ENCODE data around the gene EML5.

The EML5 gene

DNA sequence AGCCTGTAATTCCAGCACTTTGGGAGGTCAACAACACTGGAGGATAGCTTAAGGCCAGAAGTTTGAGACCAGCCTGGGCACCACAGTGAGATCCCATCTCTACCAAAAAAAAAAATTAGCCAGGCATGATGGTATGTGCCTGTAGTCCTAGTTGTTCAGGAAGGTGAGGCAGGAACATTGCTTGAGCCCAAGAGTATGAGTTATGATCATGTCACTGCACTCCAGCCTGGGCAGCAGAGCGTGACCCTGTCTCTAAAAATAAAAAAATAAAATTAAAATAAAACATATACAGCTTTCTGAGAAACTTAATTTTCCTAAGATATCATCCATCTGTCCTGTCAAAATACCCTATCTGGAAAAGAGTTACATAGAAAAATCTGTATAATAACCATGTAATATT lies 38.9 kb downstream of the EML5 start:
- no peak for DNase-seq (ENCODE audit: low read depth, low spot score)
- TF ChIP-seq ZNF274 (IDR thresholded peaks at IDR 0.05; ENCODE audit: low read depth, low read length) (no peak), YY1 (IDR thresholded peaks at IDR 0.05; ENCODE audit: insufficient read depth, insufficient read length) (no peak), SUZ12 (IDR thresholded peaks at IDR 0.05; ENCODE audit: extremely low read depth, insufficient read depth, insufficient read length) (no peak)
- Histone ChIP-seq H3K4me1 (ENCODE audit: insufficient read depth, insufficient read length) (no peaks in the 10 kb centered on the region), H3K27me3 (ENCODE audit: insufficient read depth, insufficient read length) (no peaks in the 10 kb centered on the region), H3K4me3 (ENCODE audit: insufficient read length, low read depth) (no peak overlapping the region), H3K9me3 (ENCODE audit: insufficient read depth, low read length) (no peaks in the 10 kb centered on the region), H3K36me3 (ENCODE audit: insufficient read depth, insufficient read length, low read length) (no peaks in the 10 kb centered on the region), H3K9ac (ENCODE audit: insufficient read length, low read depth) (no peak overlapping the region)

- no peaks in the 10 kb centered on the region for H3K27me3 ChIP-seq (ENCODE audit: insufficient read depth, insufficient read length)
- TF ChIP-seq YY1 (IDR thresholded peaks at IDR 0.05; ENCODE audit: insufficient read depth, insufficient read length), result no peak
- TF ChIP-seq ZNF274 (IDR thresholded peaks at IDR 0.05; ENCODE audit: low read depth, low read length), result no peak
- no peak for TF ChIP-seq SUZ12 (IDR thresholded peaks at IDR 0.05; ENCODE audit: extremely low read depth, insufficient read depth, insufficient read length)
- H3K9me3 ChIP-seq (ENCODE audit: insufficient read depth, low read length), result no peaks in the 10 kb centered on the region
- no peaks in the 10 kb centered on the region for H3K36me3 ChIP-seq (ENCODE audit: insufficient read depth, insufficient read length, low read length)
- no peak for DNase-seq (ENCODE audit: low read depth, low spot score)
- no peaks in the 10 kb centered on the region for H3K4me1 ChIP-seq (ENCODE audit: insufficient read depth, insufficient read length)
- H3K4me3 ChIP-seq (ENCODE audit: insufficient read length, low read depth), result no peak overlapping the region
- H3K9ac ChIP-seq (ENCODE audit: insufficient read length, low read depth), result no peak overlapping the region
Measured at GRCh38 chr14:88750945-88751344, 41.8 kb downstream of the EML5 start.

DNA sequence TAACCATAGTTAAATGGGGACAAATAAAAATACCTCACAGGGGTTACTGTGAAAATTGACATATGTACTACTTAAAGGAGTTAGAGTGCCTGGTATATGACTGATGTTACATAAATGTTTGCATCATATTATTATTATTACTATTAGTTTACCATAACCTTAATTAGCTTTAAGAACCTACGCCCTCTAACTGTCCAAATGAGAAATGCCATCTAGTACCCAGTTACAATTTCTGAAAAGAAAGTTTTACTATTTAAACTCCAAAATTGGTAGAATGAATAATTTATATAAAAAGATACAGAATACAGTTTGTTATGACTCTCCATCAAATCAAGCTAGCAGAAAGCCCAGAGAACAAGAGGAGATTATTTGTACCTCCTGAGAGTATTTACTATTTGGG lies 42.3 kb downstream of the EML5 start:
- H3K27me3 ChIP-seq (ENCODE audit: insufficient read depth, insufficient read length), result no peaks in the 10 kb centered on the region
- TF ChIP-seq YY1 (IDR thresholded peaks at IDR 0.05; ENCODE audit: insufficient read depth, insufficient read length) (no peak), ZNF274 (IDR thresholded peaks at IDR 0.05; ENCODE audit: low read depth, low read length) (no peak), SUZ12 (IDR thresholded peaks at IDR 0.05; ENCODE audit: extremely low read depth, insufficient read depth, insufficient read length) (no peak)
- no peak for DNase-seq (ENCODE audit: low read depth, low spot score)
- no peak overlapping the region for H3K4me3 ChIP-seq (ENCODE audit: insufficient read length, low read depth)
- no peaks in the 10 kb centered on the region for H3K4me1 ChIP-seq (ENCODE audit: insufficient read depth, insufficient read length)
- H3K9ac ChIP-seq (ENCODE audit: insufficient read length, low read depth), result no peak overlapping the region
- no peaks in the 10 kb centered on the region for H3K9me3 ChIP-seq (ENCODE audit: insufficient read depth, low read length)
- H3K36me3 ChIP-seq (ENCODE audit: insufficient read depth, insufficient read length, low read length), result no peaks in the 10 kb centered on the region

- no peak for TF ChIP-seq ZNF274 (IDR thresholded peaks at IDR 0.05; ENCODE audit: low read depth, low read length)
- no peak for TF ChIP-seq YY1 (IDR thresholded peaks at IDR 0.05; ENCODE audit: insufficient read depth, insufficient read length)
- TF ChIP-seq SUZ12 (IDR thresholded peaks at IDR 0.05; ENCODE audit: extremely low read depth, insufficient read depth, insufficient read length), result no peak
Measured at GRCh38 chr14:88749139-88749538, 43.6 kb downstream of the EML5 start.

DNA sequence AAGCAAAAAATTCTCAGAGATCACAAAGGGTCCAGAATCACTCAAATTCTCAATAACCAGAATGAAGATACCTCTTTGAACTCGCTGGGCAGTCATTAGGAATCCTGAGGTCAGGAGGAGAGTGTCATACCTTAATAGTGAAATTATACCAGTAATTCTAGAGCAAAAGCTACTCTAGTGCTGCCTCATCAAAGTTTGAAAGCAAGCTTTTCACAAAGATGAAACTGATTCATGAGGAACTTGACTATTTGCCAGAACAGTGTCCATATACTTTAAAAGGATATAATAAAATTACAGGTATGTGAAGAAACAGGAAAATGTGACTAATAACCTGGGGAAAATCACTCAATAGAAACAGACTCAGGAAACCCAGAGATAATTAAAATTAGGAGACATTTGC lies 44.5 kb downstream of the EML5 start:
- Histone ChIP-seq H3K9me3 (ENCODE audit: insufficient read depth, low read length) (no peaks in the 10 kb centered on the region), H3K4me1 (ENCODE audit: insufficient read depth, insufficient read length) (no peaks in the 10 kb centered on the region), H3K9ac (ENCODE audit: insufficient read length, low read depth) (no peak overlapping the region), H3K27me3 (ENCODE audit: insufficient read depth, insufficient read length) (no peaks in the 10 kb centered on the region), H3K4me3 (ENCODE audit: insufficient read length, low read depth) (no peak overlapping the region), H3K36me3 (ENCODE audit: insufficient read depth, insufficient read length, low read length) (no peaks in the 10 kb centered on the region)
- TF ChIP-seq YY1 (IDR thresholded peaks at IDR 0.05; ENCODE audit: insufficient read depth, insufficient read length) (no peak), SUZ12 (IDR thresholded peaks at IDR 0.05; ENCODE audit: extremely low read depth, insufficient read depth, insufficient read length) (no peak), ZNF274 (IDR thresholded peaks at IDR 0.05; ENCODE audit: low read depth, low read length) (no peak)
- DNase-seq (ENCODE audit: low read depth, low spot score), result no peak

More at GRCh38 chr14:88749139-88749538, 43.6 kb downstream of the EML5 start:
- H3K27me3 ChIP-seq (ENCODE audit: insufficient read depth, insufficient read length), result no peaks in the 10 kb centered on the region
- no peak overlapping the region for H3K9ac ChIP-seq (ENCODE audit: insufficient read length, low read depth)
- H3K36me3 ChIP-seq (ENCODE audit: insufficient read depth, insufficient read length, low read length), result no peaks in the 10 kb centered on the region
- H3K4me1 ChIP-seq (ENCODE audit: insufficient read depth, insufficient read length), result no peaks in the 10 kb centered on the region
- no peak for DNase-seq (ENCODE audit: low read depth, low spot score)
- H3K4me3 ChIP-seq (ENCODE audit: insufficient read length, low read depth), result no peak overlapping the region
- H3K9me3 ChIP-seq (ENCODE audit: insufficient read depth, low read length), result no peaks in the 10 kb centered on the region

GRCh38 chr14:88746052-88746451 lies 46.7 kb downstream of the EML5 start:
- Histone ChIP-seq H3K9me3 (ENCODE audit: insufficient read depth, low read length) (no peaks in the 10 kb centered on the region), H3K4me1 (ENCODE audit: insufficient read depth, insufficient read length) (no peaks in the 10 kb centered on the region), H3K4me3 (ENCODE audit: insufficient read length, low read depth) (no peak overlapping the region), H3K9ac (ENCODE audit: insufficient read length, low read depth) (no peak overlapping the region), H3K27me3 (ENCODE audit: insufficient read depth, insufficient read length) (no peaks in the 10 kb centered on the region), H3K36me3 (ENCODE audit: insufficient read depth, insufficient read length, low read length) (no peaks in the 10 kb centered on the region)
- TF ChIP-seq SUZ12 (IDR thresholded peaks at IDR 0.05; ENCODE audit: extremely low read depth, insufficient read depth, insufficient read length) (no peak), YY1 (IDR thresholded peaks at IDR 0.05; ENCODE audit: insufficient read depth, insufficient read length) (no peak), ZNF274 (IDR thresholded peaks at IDR 0.05; ENCODE audit: low read depth, low read length) (no peak)
- DNase-seq (ENCODE audit: low read depth, low spot score), result no peak

GRCh38 chr14:88737245-88737644 lies 55.5 kb downstream of the EML5 start:
- H3K36me3 ChIP-seq (ENCODE audit: insufficient read depth, insufficient read length, low read length), result no peaks in the 10 kb centered on the region
- DNase-seq (ENCODE audit: low read depth, low spot score), result no peak
- TF ChIP-seq ZNF274 (IDR thresholded peaks at IDR 0.05; ENCODE audit: low read depth, low read length) (no peak), SUZ12 (IDR thresholded peaks at IDR 0.05; ENCODE audit: extremely low read depth, insufficient read depth, insufficient read length) (no peak), YY1 (IDR thresholded peaks at IDR 0.05; ENCODE audit: insufficient read depth, insufficient read length) (no peak)
- H3K9me3 ChIP-seq (ENCODE audit: insufficient read depth, low read length), result no peaks in the 10 kb centered on the region
- H3K4me1 ChIP-seq (ENCODE audit: insufficient read depth, insufficient read length), result no peaks in the 10 kb centered on the region
- H3K4me3 ChIP-seq (ENCODE audit: insufficient read length, low read depth), result no peak overlapping the region
- H3K27me3 ChIP-seq (ENCODE audit: insufficient read depth, insufficient read length), result no peaks in the 10 kb centered on the region
- no peak overlapping the region for H3K9ac ChIP-seq (ENCODE audit: insufficient read length, low read depth)
